HEK293 (cell line): ENCODE data around the gene PAXX.

Experiments
- CTCF ChIA-PET: fragments of 350-600 bp; formaldehyde crosslinking; extraction: SDS; loops from one replicate; lab custom pipeline; 2021; ENCODE audit warnings: antibody characterized with exemption; lab: Yijun Ruan, JAX
- POLR2A ChIA-PET: fragments of 300-600 bp; formaldehyde crosslinking; extraction: SDS; loops from one replicate; lab custom pipeline; 2020; ENCODE audit warnings: antibody characterized with exemption, inconsistent platforms; lab: Yijun Ruan, JAX
- H3K27ac ChIP-seq: fragments of 200-500 bp; sonication (Bioruptor generic); 2 replicates; pipeline ENCODE4 v1.5.1; 2014; ENCODE audit warnings: low read depth, low read length, control low read depth, inconsistent platforms; ENCODE audit errors: extremely low read depth
- H3K36me3 ChIP-seq, 2 experiments: fragments of 200-500 bp in 1 of 2; sonication (Bioruptor generic) in 1 of 2; 1 replicate in 1 of 2; 2 replicates in 1 of 2; pipeline ENCODE4 v1.5.1; 2014 to 2017; ENCODE audit warnings: inconsistent platforms in 2 of 2, low read length in 2 of 2; ENCODE audit not compliant: control insufficient read depth in 2 of 2, insufficient read depth in 1 of 2
- H3K4me1 ChIP-seq: fragments of 200-500 bp; sonication (Bioruptor generic); 2 replicates; pipeline ENCODE4 v1.5.1; 2014; ENCODE audit warnings: mild to moderate bottlenecking, low read length, inconsistent platforms; ENCODE audit not compliant: control insufficient read depth, insufficient read depth
- H3K4me3 ChIP-seq: 2 replicates; pipeline ENCODE4 v1.5.1; 2011; ENCODE audit warnings: low read depth, mild to moderate bottlenecking, control low read depth, low read length, moderate library complexity
- H3K9me3 ChIP-seq: fragments of 200-500 bp; sonication (Bioruptor generic); 2 replicates; pipeline ENCODE4 v1.5.1; 2014; ENCODE audit warnings: low read depth, low read length, inconsistent platforms; ENCODE audit not compliant: control insufficient read depth, insufficient read depth
- AEBP2 ChIP-seq: fragments of 450-650 bp; formaldehyde crosslinking; IDR thresholded peaks from 2 replicates; pipeline ENCODE4 v1.5.1; 2016; ENCODE audit warnings: missing biosample characterization, missing genetic modification characterization, borderline replicate concordance
- BCL11A ChIP-seq: fragments of 450-650 bp; formaldehyde crosslinking; IDR thresholded peaks from 2 replicates; pipeline ENCODE4 v1.5.1; 2016; ENCODE audit warnings: low read depth, missing biosample characterization, missing genetic modification characterization
- KLF10 ChIP-seq: fragments of 450-650 bp; IDR thresholded peaks from 2 replicates; pipeline ENCODE4 v1.5.1; 2018; ENCODE audit warnings: missing biosample characterization, mild to moderate bottlenecking, missing genetic modification characterization
- KLF9 ChIP-seq: fragments of 450-650 bp; formaldehyde crosslinking; IDR thresholded peaks from 2 replicates; pipeline ENCODE4 v1.5.1; 2016; ENCODE audit warnings: missing biosample characterization, missing genetic modification characterization, low read depth
- SALL2 ChIP-seq: fragments of 450-650 bp; formaldehyde crosslinking; IDR thresholded peaks from 2 replicates; pipeline ENCODE4 v1.5.0; 2017; ENCODE audit warnings: missing biosample characterization, mild to moderate bottlenecking, missing genetic modification characterization, borderline replicate concordance
- ZBTB21 ChIP-seq: fragments of 450-650 bp; formaldehyde crosslinking; IDR thresholded peaks from 2 replicates; pipeline ENCODE4 v1.5.1; 2017; ENCODE audit warnings: missing biosample characterization, missing genetic modification characterization
- ZBTB6 ChIP-seq: fragments of 450-650 bp; formaldehyde crosslinking; IDR thresholded peaks from 2 replicates; pipeline ENCODE4 v1.5.1; 2017; ENCODE audit warnings: missing biosample characterization, missing genetic modification characterization
- ZBTB8A ChIP-seq: fragments of 450-650 bp; formaldehyde crosslinking; IDR thresholded peaks from 2 replicates; pipeline ENCODE4 v1.5.1; 2016; ENCODE audit warnings: missing biosample characterization, missing genetic modification characterization
- ZFP41 ChIP-seq: fragments of 450-650 bp; formaldehyde crosslinking; IDR thresholded peaks from 2 replicates; pipeline ENCODE4 v1.5.1; 2016; ENCODE audit warnings: missing biosample characterization, missing genetic modification characterization, borderline replicate concordance
- ZNF114 ChIP-seq: fragments of 450-650 bp; formaldehyde crosslinking; IDR thresholded peaks from 2 replicates; pipeline ENCODE4 v1.5.0; 2017; ENCODE audit warnings: missing biosample characterization, missing genetic modification characterization
- ZNF350 ChIP-seq: fragments of 450-650 bp; formaldehyde crosslinking; IDR thresholded peaks from 2 replicates; pipeline ENCODE4 v1.5.0; 2017; ENCODE audit warnings: missing biosample characterization, mild to moderate bottlenecking, missing genetic modification characterization
- ZNF366 ChIP-seq: fragments of 450-650 bp; formaldehyde crosslinking; conservative IDR thresholded peaks from 2 replicates; pipeline ENCODE4 v1.5.1; 2016; ENCODE audit warnings: missing biosample characterization, missing genetic modification characterization
- ZNF398 ChIP-seq: fragments of 450-650 bp; formaldehyde crosslinking; IDR thresholded peaks from 2 replicates; pipeline ENCODE4 v1.5.1; 2017; ENCODE audit warnings: missing biosample characterization, missing genetic modification characterization
- ZNF449 ChIP-seq: fragments of 450-650 bp; formaldehyde crosslinking; IDR thresholded peaks from 2 replicates; pipeline ENCODE4 v1.5.1; 2017; ENCODE audit warnings: missing biosample characterization, mild to moderate bottlenecking, missing genetic modification characterization, moderate library complexity
- ZNF600 ChIP-seq: fragments of 450-650 bp; formaldehyde crosslinking; IDR thresholded peaks from 2 replicates; pipeline ENCODE4 v1.5.1; 2016; ENCODE audit warnings: missing biosample characterization, missing genetic modification characterization
- ZNF704 ChIP-seq: fragments of 450-650 bp; formaldehyde crosslinking; IDR thresholded peaks from 2 replicates; pipeline ENCODE4 v1.5.1; 2016; ENCODE audit warnings: missing biosample characterization, missing genetic modification characterization

Gene PAXX

GRCh38 chr9:137008312-137008711, 16.1 kb downstream of the PAXX start:
- Histone ChIP-seq H3K4me3 (no peak overlapping the region), H3K4me1 (peaks cover 3% of the 10 kb centered on the region; the same call in 1 of the 2 replicates), H3K36me3 (peaks cover 0 to 17% of the 10 kb centered on the region in 2 experiments; a peak in 1 of 3 replicates)
- POLR2A ChIA-PET = no interaction called here
- TF ChIP-seq ZNF600 (tag by site-specific recombination) = peak; percentile 77
- peak; percentile 66; the same call in 1 of the 2 replicates for TF ChIP-seq ZBTB6 (tag by site-specific recombination)
- TF ChIP-seq BCL11A (tag by site-specific recombination) = peak; percentile 17; the same call in 1 of the 2 replicates
- TF ChIP-seq ZBTB8A (tag by site-specific recombination) = no peak
- no peak for TF ChIP-seq ZNF366 (tag by site-specific recombination)
- TF ChIP-seq, all 188 proteins: peak for 3
- Histone ChIP-seq H3K27ac (no peak overlapping the region), H3K9me3 (no peaks in the 10 kb centered on the region)
- CTCF ChIA-PET = interaction anchor here (2.1 kb wide), 1 partner anchor 21 kb away, joined by 10 read pairs; no protein-coding TSS in a partner anchor

GRCh38 chr9:137009217-137009616, 17.0 kb downstream of the PAXX start:
- no peak for TF ChIP-seq ZNF398
- no peak for TF ChIP-seq ZNF350 (tag by site-specific recombination)
- no peak for TF ChIP-seq ZBTB21 (tag by site-specific recombination)
- TF ChIP-seq ZNF114 (tag by site-specific recombination) = no peak
- TF ChIP-seq KLF10 (tag by site-specific recombination) = no peak
- TF ChIP-seq ZNF449 = no peak
- TF ChIP-seq ZNF704 (tag by site-specific recombination) = no peak
- TF ChIP-seq SALL2 (tag by site-specific recombination) = no peak
- TF ChIP-seq AEBP2 = no peak
- TF ChIP-seq ZFP41 = no peak
- TF ChIP-seq KLF9 = no peak
- Histone ChIP-seq H3K4me3 (no peak overlapping the region), H3K36me3 (peaks cover 0 to 20% of the 10 kb centered on the region in 2 experiments; a peak in 1 of 3 replicates), H3K4me1 (peaks cover 3% of the 10 kb centered on the region; the same call in 1 of the 2 replicates), H3K27ac (no peak overlapping the region), H3K9me3 (no peaks in the 10 kb centered on the region)
- ChIA-PET CTCF (interaction anchor here (0.7 kb wide), 1 partner anchor 20 kb away, joined by 3 read pairs; no protein-coding TSS in a partner anchor), POLR2A (interaction anchor here (0.6 kb wide), 1 partner anchor 13 kb away, joined by 3 read pairs; the partner anchor contains the start of gene CLIC3)
